Measurements from ENCODE around the gene TLL1.

Gene TLL1

DNA sequence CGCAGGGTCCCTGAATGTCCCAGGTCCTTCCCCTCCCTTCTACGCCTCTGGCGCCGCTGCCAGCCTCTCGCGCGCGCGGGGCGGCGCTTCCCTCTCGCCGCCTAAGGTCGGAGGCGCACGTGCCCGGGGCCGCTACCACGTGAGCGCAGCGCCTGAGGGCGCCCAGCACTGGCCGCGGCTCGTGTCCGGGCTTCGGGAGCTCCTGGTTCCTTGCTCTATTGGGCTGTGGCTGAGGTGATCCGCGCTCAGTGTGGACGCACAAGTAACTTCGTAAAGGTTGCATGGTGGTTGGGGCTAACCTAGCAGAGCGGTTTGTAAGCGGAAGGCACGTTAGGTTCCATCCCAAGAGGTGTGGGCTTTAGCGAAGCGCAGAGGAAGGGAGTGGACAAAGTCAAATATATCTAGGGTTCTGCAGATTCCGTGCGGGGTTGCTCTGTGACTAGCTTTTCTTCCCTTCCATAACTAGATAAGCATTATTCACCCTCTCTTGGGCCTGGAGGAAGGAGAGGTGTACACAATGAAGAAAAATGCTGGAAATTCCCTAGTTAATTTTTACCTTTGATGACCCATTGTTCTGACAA lies 1.8 kb downstream of the TLL1 start:
- POLR2A ChIA-PET: no interaction called here

GRCh38 chr4:165875446-165875845 lies 2.4 kb downstream of the TLL1 start:
- CTCF ChIA-PET: no interaction called here
- DNase-seq (ENCODE audit: extremely low spot score): no peak
- POLR2A ChIA-PET: no interaction called here
- TF ChIP-seq FOXK2 (IDR thresholded peaks at IDR 0.05) (no peak), BHLHE40 (IDR thresholded peaks at IDR 0.05; ENCODE audit: borderline replicate concordance) (no peak), HDGF (IDR thresholded peaks at IDR 0.05; ENCODE audit: borderline replicate concordance) (no peak), SP1 (IDR thresholded peaks at IDR 0.05) (no peak)

More for the DNA sequence above, 1.8 kb downstream of the TLL1 start:
- peak; percentile 58 for DNase-seq (ENCODE audit: extremely low spot score)
- CTCF ChIA-PET: no interaction called here
- TF ChIP-seq L3MBTL2 (conservative IDR thresholded peaks at IDR 0.05): peak; percentile 97
- TF ChIP-seq LEF1 (IDR thresholded peaks at IDR 0.05; ENCODE audit: borderline replicate concordance): no peak

DNA sequence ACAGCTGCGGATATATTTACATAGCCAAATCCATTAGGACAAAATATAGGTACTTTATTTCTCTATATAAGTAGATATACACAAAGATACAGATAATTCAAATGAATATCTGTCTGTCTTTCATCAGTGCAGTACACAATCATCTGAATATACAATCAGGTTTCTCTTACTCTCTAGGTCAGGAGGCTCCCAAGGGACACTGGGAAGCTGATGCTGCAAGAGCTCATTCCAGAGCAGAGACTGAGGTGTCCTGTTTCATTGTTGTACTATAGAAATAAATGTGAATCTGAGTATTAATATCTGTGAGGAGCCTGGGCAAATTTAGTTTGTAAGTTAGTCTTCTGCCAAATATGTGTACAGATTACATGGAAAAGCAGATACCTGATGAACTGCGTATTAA lies 4.2 kb downstream of the TLL1 start:
- DNase-seq (ENCODE audit: extremely low spot score): no peak
- no peak for TF ChIP-seq HDGF (IDR thresholded peaks at IDR 0.05; ENCODE audit: borderline replicate concordance)
- no peak for TF ChIP-seq SUZ12 (IDR thresholded peaks at IDR 0.05)
- TF ChIP-seq TARDBP (IDR thresholded peaks at IDR 0.05): no peak
- TF ChIP-seq NFRKB (IDR thresholded peaks at IDR 0.05): no peak
- CTCF ChIA-PET: no interaction called here
- POLR2A ChIA-PET: no interaction called here

DNA sequence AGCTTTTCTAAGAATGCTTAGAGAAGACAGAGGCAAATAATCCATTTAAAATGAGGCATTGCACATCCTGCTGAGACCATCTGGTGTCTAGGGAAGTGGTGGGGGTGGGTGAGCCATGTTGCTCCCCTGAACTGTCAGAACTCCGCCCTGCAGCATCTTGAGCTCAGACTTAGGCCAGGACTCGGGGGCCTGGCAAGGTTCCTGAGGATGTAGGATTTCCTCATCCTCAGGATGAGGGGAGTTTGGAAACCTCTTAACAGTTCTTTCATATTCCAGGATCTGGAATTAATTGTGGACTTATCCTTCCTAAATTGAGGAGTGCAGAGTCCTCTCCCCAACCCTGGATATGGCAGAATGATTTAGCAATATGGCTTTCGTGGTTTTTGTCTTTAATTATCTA lies 6.6 kb downstream of the TLL1 start:
- POLR2A ChIA-PET: no interaction called here
- DNase-seq (ENCODE audit: extremely low spot score): no peak
- TF ChIP-seq, protein P1, sequence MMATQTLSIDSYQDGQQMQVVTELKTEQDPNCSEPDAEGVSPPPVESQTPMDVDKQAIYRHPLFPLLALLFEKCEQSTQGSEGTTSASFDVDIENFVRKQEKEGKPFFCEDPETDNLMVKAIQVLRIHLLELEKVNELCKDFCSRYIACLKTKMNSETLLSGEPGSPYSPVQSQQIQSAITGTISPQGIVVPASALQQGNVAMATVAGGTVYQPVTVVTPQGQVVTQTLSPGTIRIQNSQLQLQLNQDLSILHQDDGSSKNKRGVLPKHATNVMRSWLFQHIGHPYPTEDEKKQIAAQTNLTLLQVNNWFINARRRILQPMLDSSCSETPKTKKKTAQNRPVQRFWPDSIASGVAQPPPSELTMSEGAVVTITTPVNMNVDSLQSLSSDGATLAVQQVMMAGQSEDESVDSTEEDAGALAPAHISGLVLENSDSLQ (IDR thresholded peaks at IDR 0.05): no peak
- TF ChIP-seq FOXK2 (IDR thresholded peaks at IDR 0.05): no peak
- TF ChIP-seq SUZ12 (IDR thresholded peaks at IDR 0.05): no peak
- no peak for TF ChIP-seq NFRKB (IDR thresholded peaks at IDR 0.05)
- no peak for TF ChIP-seq HDGF (IDR thresholded peaks at IDR 0.05; ENCODE audit: borderline replicate concordance)
- no peak for TF ChIP-seq TARDBP (IDR thresholded peaks at IDR 0.05)
- TF ChIP-seq ZNF384 (IDR thresholded peaks at IDR 0.05): no peak
- TF ChIP-seq L3MBTL2 (conservative IDR thresholded peaks at IDR 0.05): no peak
- no peak for TF ChIP-seq LEF1 (IDR thresholded peaks at IDR 0.05; ENCODE audit: borderline replicate concordance)
- TF ChIP-seq FOXM1 (IDR thresholded peaks at IDR 0.05; ENCODE audit: borderline replicate concordance): no peak
- TF ChIP-seq ARNT (IDR thresholded peaks at IDR 0.05): no peak
- no peak for TF ChIP-seq FOXA1 (IDR thresholded peaks at IDR 0.05)
- TF ChIP-seq BHLHE40 (IDR thresholded peaks at IDR 0.05; ENCODE audit: borderline replicate concordance): no peak
- TF ChIP-seq CTBP1 (IDR thresholded peaks at IDR 0.05; ENCODE audit: borderline replicate concordance): no peak
- no peak for TF ChIP-seq ELF4 (IDR thresholded peaks at IDR 0.05)
- no peak for TF ChIP-seq SP1 (IDR thresholded peaks at IDR 0.05)
- CTCF ChIA-PET: no interaction called here

GRCh38 chr4:165894159-165894558 lies 21.1 kb downstream of the TLL1 start:
- DNase-seq (ENCODE audit: extremely low spot score): no peak
- CTCF ChIA-PET: no interaction called here
- no peak for TF ChIP-seq ARNT (IDR thresholded peaks at IDR 0.05)
- no peak for TF ChIP-seq LEF1 (IDR thresholded peaks at IDR 0.05; ENCODE audit: borderline replicate concordance)
- TF ChIP-seq SP1 (IDR thresholded peaks at IDR 0.05): no peak
- TF ChIP-seq FOXM1 (IDR thresholded peaks at IDR 0.05; ENCODE audit: borderline replicate concordance): no peak
- TF ChIP-seq NFRKB (IDR thresholded peaks at IDR 0.05): no peak
- TF ChIP-seq L3MBTL2 (conservative IDR thresholded peaks at IDR 0.05): no peak
- no peak for TF ChIP-seq CTBP1 (IDR thresholded peaks at IDR 0.05; ENCODE audit: borderline replicate concordance)
- no peak for TF ChIP-seq ZNF384 (IDR thresholded peaks at IDR 0.05)
- TF ChIP-seq FOXK2 (IDR thresholded peaks at IDR 0.05): no peak
- TF ChIP-seq TARDBP (IDR thresholded peaks at IDR 0.05): no peak
- no peak for TF ChIP-seq SUZ12 (IDR thresholded peaks at IDR 0.05)
- no peak for TF ChIP-seq BHLHE40 (IDR thresholded peaks at IDR 0.05; ENCODE audit: borderline replicate concordance)
- TF ChIP-seq, protein P1 (IDR thresholded peaks at IDR 0.05): no peak
- POLR2A ChIA-PET: no interaction called here

- ChIA-PET CTCF (no interaction called here), POLR2A (no interaction called here)
- no peak for DNase-seq (ENCODE audit: extremely low spot score)
- TF ChIP-seq BHLHE40 (IDR thresholded peaks at IDR 0.05; ENCODE audit: borderline replicate concordance): no peak
- no peak for TF ChIP-seq ELF4 (IDR thresholded peaks at IDR 0.05)
- TF ChIP-seq CTBP1 (IDR thresholded peaks at IDR 0.05; ENCODE audit: borderline replicate concordance): no peak
- no peak for TF ChIP-seq LEF1 (IDR thresholded peaks at IDR 0.05; ENCODE audit: borderline replicate concordance)
- no peak for TF ChIP-seq HDGF (IDR thresholded peaks at IDR 0.05; ENCODE audit: borderline replicate concordance)
- no peak for TF ChIP-seq FOXK2 (IDR thresholded peaks at IDR 0.05)
- no peak for TF ChIP-seq ZNF384 (IDR thresholded peaks at IDR 0.05)
- TF ChIP-seq ARNT (IDR thresholded peaks at IDR 0.05): no peak
- no peak for TF ChIP-seq FOXM1 (IDR thresholded peaks at IDR 0.05; ENCODE audit: borderline replicate concordance)
- TF ChIP-seq NFRKB (IDR thresholded peaks at IDR 0.05): no peak
- TF ChIP-seq SP1 (IDR thresholded peaks at IDR 0.05): no peak
- no peak for TF ChIP-seq SUZ12 (IDR thresholded peaks at IDR 0.05)
- TF ChIP-seq L3MBTL2 (conservative IDR thresholded peaks at IDR 0.05): no peak
These were observed 32.5 kb downstream of the TLL1 start for GRCh38 chr4:165905405-165906027.

DNA sequence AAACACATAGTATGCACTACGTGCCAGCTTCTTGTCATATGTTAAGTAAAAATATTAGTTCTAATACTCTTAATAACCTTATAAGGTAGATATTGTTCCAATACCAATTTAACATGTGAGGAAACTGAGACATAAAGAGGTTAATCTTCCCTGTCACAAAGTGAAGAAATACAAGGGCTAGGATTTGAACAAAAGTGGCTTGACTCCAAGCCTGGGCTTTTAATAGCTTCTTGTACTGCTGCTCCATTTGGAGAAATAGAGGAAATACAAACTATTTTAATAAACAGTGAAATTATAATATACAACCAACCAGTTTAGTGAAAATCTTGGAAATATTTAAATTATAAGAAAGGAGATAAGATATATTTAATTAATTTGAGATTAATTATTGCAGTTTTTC lies 33.2 kb downstream of the TLL1 start:
- TF ChIP-seq ELF4 (IDR thresholded peaks at IDR 0.05) (no peak), TARDBP (IDR thresholded peaks at IDR 0.05) (no peak), SP1 (IDR thresholded peaks at IDR 0.05) (no peak), BHLHE40 (IDR thresholded peaks at IDR 0.05; ENCODE audit: borderline replicate concordance) (no peak), HDGF (IDR thresholded peaks at IDR 0.05; ENCODE audit: borderline replicate concordance) (no peak), ARNT (IDR thresholded peaks at IDR 0.05) (no peak), FOXM1 (IDR thresholded peaks at IDR 0.05; ENCODE audit: borderline replicate concordance) (no peak), NFRKB (IDR thresholded peaks at IDR 0.05) (no peak), CTBP1 (IDR thresholded peaks at IDR 0.05; ENCODE audit: borderline replicate concordance) (no peak), FOXA1 (IDR thresholded peaks at IDR 0.05) (no peak), L3MBTL2 (conservative IDR thresholded peaks at IDR 0.05) (no peak), FOXK2 (IDR thresholded peaks at IDR 0.05) (no peak), SUZ12 (IDR thresholded peaks at IDR 0.05) (no peak), LEF1 (IDR thresholded peaks at IDR 0.05; ENCODE audit: borderline replicate concordance) (no peak), ZNF384 (IDR thresholded peaks at IDR 0.05) (no peak)
- TF ChIP-seq, protein P1 (IDR thresholded peaks at IDR 0.05): no peak
- POLR2A ChIA-PET: no interaction called here
- no peak for DNase-seq (ENCODE audit: extremely low spot score)
- CTCF ChIA-PET: no interaction called here
